Epithelial cell of proximal tubule (primary cell): ENCODE measurements around the gene SLC25A17. TPM values are rescaled to one million over a fixed set of nuclear protein-coding genes. Genes with fewer than 3 reads are reported as not detected.
"Not testable (repeated sequence)": the region's sequence is repeated elsewhere in the genome, so short reads cannot be mapped to it uniquely, and the experiment has no call there.

ENCODE experiments used
- DNase-seq: peaks from one replicate; pipeline ENCODE4 v3.0.0-alpha.2; 2011; ENCODE audit warnings: low read depth
- H3K4me3 ChIP-seq: 2 replicates; pipeline ENCODE4 v1.5.1; 2011; ENCODE audit warnings: low read depth, mild to moderate bottlenecking, low read length
- total RNA-seq: library from RNA; depleted of rRNA; stranded (reverse); fragments of >200 nt; gene quantifications from 2 replicates; pipeline ENCODE4 v1.2.3, GENCODE V29; 2015
- TF ChIP-seq, protein P1 (sequence below): conservative IDR thresholded peaks from 2 replicates; pipeline ENCODE4 v1.5.1; 2012; ENCODE audit warnings: low read depth, mild to moderate bottlenecking, low read length

The SLC25A17 gene
- 16.3 and 29.6 TPM in 2 replicates for total RNA-seq

- no peak for DNase-seq
- TF ChIP-seq, protein P1, sequence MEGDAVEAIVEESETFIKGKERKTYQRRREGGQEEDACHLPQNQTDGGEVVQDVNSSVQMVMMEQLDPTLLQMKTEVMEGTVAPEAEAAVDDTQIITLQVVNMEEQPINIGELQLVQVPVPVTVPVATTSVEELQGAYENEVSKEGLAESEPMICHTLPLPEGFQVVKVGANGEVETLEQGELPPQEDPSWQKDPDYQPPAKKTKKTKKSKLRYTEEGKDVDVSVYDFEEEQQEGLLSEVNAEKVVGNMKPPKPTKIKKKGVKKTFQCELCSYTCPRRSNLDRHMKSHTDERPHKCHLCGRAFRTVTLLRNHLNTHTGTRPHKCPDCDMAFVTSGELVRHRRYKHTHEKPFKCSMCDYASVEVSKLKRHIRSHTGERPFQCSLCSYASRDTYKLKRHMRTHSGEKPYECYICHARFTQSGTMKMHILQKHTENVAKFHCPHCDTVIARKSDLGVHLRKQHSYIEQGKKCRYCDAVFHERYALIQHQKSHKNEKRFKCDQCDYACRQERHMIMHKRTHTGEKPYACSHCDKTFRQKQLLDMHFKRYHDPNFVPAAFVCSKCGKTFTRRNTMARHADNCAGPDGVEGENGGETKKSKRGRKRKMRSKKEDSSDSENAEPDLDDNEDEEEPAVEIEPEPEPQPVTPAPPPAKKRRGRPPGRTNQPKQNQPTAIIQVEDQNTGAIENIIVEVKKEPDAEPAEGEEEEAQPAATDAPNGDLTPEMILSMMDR = peak; percentile 45
- peak within 1 kb of the TSS; percentile 99 for H3K4me3 ChIP-seq
These were observed at the start of gene SLC25A17 for GRCh38 chr22:40818747-40819598. TSS of gene SLC25A17 (minus strand) at chr22:40819346. CDS start at chr22:40819248, 98 bp downstream.

- DNase-seq, H3K4me3 ChIP-seq: not testable (repeated sequence)
These were observed 49.2 kb upstream of the SLC25A17 start for GRCh38 chr22:40868379-40868778.

DNA sequence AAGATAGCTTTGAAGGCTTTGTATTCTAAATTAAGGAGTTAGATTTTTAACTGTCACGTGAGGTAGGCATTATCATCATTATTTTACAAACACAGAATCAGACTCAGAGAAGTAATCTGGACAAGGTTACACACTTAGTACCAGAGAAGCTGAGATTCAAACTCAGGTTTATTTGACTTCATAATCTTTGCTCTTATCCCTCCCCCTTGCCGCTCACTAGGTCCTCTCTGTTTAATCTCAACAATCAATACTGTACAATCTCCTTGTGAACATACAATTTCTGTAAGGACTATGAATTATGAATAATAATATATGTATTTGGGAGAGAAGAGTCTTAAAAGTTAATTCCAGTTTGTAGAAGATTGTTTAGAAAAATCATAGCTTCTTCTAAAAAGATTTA, 48.0 kb upstream of the SLC25A17 start:
- no peak for DNase-seq
- no peak overlapping the region for H3K4me3 ChIP-seq
- TF ChIP-seq, protein P1 = no peak

- no peak for DNase-seq
- H3K4me3 ChIP-seq = no peak overlapping the region
- TF ChIP-seq, protein P1 = no peak
These were observed 43.4 kb upstream of the SLC25A17 start for GRCh38 chr22:40862537-40862936.

DNA sequence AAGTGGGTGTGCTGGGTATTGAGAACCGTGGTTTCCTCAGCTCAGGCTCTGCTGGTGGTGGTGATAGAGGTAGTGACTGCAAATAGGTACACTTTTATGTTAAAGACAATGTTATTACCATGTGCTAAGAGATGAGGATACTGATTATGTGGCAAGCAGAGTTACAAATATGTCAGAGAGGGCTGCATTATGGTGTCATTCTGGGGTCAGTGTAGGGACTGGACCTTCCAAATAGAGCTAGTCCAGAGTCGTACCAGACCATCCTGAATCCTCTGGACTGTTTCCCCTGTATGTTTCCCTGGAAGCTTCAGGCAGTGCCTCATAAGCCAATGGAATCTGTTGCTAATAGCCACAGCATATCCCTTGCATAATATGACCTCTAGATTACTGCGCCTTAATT, 42.9 kb upstream of the SLC25A17 start, which contains the start of gene DNAJB7:
Gene DNAJB7, minus strand, starts transcription at position 101 of the 400 bp plus-strand sequence. CDS start 119 bp downstream, outside the sequence.
- TF ChIP-seq, protein P1 = no peak
- no peak within 1 kb of the TSS for H3K4me3 ChIP-seq
- no peak for DNase-seq

GRCh38 chr22:40857309-40857855, 38.2 kb upstream of the SLC25A17 start:
- DNase-seq = no peak
- TF ChIP-seq, protein P1 = no peak
- H3K4me3 ChIP-seq = peak overlapping the region; percentile 95

DNA sequence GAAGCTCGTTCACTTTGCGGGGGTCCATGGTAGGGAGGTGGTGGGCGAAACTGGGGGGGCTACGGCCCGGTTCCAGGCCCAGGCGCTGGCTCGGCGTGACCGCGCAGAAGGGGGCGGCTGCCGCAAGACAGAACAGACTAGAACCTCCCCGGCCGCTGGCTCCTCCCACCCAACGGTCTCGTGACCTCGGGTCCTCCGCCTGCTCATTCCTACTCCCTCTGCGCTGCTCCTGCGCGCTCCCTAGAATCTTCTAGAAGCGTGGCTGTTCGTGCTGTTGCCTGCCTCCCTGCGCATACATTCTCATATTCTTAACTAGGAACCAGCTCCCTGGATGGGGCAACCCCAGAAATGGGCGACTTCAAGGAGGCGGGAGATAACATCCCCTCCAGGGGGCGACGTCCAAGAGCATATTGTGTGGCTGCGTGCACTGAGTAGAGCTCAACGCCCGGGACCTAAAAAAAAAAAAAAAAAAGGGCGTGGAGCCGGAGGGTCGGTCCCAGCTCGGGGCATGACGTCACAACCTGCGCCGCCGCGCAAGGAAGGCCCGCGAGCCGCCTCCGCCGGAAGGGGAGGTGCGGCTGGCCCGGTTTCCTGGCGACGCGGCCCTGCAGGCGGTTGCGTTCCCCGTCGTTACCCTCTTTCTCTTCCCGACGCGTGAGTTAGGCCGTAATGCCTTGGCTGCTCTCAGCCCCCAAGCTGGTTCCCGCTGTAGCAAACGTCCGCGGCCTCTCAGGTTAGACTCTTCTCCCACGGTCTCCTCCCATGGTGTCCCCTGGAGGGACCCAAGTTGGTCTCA, 37.6 kb upstream of the SLC25A17 start, which contains the start of the genes ST13 and XPNPEP3:
Gene ST13, minus strand, starts transcription at position 127 of the 796 bp plus-strand sequence. Its CDS starts 99 bp downstream, at position 28.
Gene XPNPEP3, plus strand, starts transcription at position 636 of the 796 bp plus-strand sequence. Its CDS starts 34 bp downstream, at position 670.
- H3K4me3 ChIP-seq = peak within 1 kb of the TSS; percentile 95
- TF ChIP-seq, protein P1 = peak; percentile 36
- peak; percentile 59 for DNase-seq
